Measurements from ENCODE around the gene KLHL7.
A peak's percentile ranks its signal among the peaks of the same experiment; 100 is the strongest.
"Not testable (repeated sequence)": the region's sequence is repeated elsewhere in the genome, so short reads cannot be mapped to it uniquely, and the experiment has no call there.

KLHL7 gene

DNA sequence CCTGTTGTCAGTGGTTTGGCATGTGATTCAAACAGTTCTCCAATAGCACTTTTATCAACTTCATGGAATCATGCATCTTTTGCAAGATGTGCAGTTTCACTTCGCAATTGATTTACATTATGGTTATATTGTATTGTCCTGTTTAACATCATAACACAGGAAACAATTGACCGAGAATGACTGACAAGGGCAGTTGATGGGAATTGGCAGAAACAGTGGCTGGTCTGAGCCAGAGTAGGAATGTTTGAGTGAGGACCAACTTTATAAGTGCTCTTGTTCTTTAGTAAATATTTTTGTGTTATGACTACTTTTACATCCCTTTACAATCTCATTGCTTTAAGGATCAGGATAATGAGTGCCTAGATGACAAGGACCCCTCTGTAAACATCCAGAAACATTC, 2.2 kb downstream of the KLHL7 start:
- DNase-seq: no peak

DNA sequence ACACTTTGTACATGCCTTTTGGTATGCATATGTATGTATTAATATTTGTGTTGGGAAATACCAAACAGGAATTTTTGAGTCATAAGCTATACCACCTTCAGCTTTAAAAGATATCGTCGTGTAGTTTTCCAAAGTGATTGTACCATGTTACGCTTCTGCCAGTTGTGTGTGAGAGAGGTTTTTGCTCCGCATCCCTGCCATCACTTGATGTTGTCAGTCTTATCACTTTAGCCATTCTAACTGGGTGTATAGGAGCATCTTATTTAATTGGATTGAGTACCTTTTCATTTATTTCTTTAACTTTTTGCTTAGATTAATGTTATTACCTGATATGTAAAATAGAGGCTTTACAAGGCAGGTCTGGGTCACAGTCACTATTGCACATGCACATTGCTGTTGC, 3.4 kb downstream of the KLHL7 start:
- no peak for DNase-seq

DNA sequence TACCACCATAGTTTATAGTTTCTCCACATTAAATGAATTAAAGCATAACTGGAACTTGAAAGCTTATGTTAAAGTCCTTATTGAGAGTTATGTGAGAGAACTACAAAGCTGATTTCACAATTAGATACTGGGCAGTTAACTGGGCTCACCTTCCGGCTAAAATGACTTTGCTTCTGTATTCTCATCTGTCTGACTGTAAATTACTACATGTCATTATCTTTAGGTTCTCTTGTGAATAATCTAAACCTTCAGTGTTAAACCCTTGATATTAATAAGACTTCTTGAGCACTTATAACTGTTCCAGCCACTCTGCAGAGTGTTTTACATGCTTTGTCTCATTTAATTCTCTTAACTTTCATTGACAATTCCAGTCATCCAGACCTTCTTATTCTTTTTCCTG, 3.9 kb downstream of the KLHL7 start:
- DNase-seq: no peak

DNA sequence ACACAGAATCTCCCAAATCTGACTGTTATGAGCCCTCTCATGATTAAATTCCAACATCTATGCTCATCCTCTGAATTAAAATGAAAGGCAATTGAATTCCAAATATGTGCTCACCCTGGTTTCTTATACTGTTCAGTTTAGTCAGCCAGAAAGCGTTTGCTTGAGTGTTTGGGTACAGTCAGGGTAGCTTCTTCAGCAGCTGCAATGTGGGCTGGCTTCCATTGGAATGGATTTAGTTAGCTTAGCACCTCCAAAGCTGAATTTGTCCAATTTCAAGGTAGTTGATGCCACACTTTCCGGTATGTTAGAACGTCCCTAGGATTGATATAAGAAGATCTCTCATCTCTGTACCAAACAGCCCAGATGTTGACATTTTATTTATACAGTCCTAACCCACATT, 9.3 kb downstream of the KLHL7 start:
- DNase-seq: no peak

DNA sequence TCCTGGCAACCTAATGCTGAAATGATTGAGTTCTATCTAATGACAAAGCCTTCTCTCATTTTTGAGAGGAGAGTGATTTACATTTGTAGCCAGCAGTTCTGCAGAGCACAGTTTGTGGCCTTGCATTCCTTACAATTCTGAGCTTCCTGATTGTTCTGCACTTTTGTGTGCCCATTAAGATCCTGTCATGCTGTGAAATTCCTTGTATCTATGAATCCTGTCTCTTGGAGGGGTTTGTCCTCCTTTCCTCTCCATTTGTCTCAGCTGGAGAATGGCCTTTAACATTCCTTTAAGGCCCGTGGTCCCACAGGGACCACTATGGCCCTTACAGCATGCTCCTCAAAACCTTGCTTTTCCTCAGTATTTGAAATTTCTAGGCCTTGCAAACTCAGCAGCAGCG, 10.4 kb downstream of the KLHL7 start:
- DNase-seq: no peak

DNA sequence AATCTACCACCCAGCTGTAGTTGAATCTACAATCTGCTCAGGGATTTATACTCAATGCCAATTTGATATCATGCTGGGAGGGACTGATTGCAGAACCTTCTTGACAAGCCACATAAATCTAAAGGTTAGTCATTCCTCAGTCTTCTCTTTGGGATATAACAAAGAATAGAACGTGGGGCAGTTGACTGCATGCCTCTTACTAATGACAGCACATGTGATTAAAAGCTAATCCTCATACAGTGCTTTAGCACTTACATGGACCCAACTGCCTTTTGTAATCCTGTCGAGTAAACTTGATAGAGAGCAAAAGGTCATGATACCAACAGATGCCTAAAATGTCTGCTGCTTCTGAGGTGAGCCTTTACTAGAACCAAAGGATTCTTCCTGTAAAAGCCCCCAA, 12.3 kb downstream of the KLHL7 start:
- DNase-seq: no peak

DNA sequence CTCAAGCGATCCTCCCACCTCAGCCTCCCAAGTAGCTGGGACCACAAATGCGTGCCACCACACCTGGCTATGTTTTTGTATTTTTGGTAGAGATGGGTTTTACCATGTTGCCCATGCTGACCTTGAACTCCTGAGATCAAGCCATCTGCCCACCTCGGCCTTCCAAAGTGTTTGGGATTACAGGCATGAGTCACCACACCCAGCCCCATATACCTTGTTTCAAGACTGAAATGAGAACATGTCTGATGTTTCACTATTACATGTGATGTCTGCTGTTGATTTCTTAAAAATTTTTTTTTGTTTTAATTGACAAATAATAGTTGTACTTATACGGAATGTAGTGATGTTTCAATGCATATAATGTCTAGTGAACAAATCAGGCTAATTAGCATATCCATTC, 14.5 kb downstream of the KLHL7 start:
- DNase-seq: no peak

DNA sequence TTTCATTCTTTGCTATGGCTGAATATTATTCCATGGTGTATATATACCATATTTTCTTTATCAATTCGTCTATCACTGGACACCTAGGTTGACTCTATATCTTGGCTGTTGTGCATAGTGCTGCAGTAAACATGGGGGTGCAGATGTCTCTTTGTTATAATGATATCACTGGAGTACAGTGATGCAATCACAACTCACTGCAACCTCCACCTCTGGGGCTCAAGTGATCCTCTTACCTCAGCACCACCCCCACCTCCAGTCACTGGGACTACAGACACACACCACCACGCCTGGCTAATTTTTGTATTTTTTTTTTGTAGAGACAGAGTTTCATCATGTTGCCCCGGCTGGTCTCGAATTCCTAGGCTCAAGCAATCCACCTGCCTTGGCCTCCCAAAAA, 15.6 kb downstream of the KLHL7 start:
- no peak for DNase-seq

DNA sequence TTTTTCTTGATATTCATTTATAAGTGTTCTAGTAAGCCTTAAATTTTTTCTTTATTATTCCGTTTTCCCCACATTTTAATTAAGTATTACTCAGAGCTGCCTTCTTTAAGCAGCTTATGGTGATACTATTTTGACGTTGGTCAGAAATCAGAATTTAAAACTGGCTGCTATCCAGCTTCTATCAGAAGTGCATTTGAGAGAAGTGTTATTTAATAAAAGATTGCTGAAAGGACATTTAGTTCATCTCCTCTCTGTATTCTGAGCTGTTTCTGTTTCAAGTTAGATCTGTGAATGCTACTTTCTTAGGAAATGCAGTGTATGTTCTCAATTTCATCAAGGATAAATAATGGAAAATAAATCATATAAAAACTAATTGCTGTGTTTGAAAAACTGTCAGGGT, 17.4 kb downstream of the KLHL7 start:
- no peak for DNase-seq

DNA sequence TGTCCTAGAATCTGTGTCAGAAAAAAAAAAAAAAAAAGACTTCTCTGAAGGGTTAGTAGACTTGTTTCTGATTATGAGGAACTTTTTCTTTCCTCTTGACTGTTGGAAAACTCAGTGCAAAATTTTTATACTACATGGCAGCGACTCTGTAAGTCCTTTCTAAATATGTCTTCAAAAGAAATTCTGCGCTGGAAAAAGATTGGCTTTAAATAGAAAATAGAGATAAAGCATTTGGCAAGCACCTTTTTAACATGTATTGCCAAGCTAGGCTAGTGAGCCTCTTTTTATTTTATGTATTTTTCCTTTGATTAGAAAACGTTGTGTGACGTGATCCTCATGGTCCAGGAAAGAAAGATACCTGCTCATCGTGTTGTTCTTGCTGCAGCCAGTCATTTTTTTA, 17.9 kb downstream of the KLHL7 start:
- DNase-seq: no peak

DNA sequence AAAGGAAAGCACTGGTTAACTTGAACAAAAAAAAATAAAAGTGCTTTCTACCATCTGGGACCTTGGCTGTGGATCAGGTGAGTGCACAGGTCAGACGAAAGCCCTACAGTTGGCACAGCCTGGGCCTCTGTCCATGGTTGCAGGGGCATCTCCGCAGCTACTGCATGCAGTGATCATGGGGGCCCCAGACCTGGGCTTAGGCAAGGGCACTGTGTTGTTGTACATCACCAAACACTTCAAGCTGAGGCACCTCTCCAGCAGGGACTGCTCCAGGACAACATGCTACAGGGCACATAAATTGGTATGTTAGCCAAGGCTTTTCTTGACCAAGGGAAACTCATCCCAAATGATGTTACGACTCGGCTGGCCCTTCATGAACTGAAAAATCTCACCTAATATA, 23.5 kb downstream of the KLHL7 start:
- no peak for DNase-seq

DNA sequence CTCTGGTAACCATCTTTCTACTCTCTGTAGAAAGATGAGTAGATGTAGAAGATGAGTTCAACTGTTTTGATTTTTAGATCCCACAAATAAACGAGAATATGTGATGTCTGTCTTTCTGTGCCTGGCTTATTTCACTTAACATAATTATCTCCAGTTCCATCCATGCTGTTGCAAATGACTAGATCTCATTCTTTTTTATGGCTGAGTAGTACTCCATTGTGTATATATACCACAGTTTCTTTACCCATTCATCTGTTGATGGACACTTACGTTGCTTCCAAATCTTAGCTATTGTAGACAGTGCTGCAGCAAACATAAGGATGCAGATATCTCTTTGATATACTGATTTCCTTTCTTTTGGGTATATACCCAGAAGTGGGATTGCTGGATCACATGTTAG, 26.2 kb downstream of the KLHL7 start:
- DNase-seq: not testable (repeated sequence)

DNA sequence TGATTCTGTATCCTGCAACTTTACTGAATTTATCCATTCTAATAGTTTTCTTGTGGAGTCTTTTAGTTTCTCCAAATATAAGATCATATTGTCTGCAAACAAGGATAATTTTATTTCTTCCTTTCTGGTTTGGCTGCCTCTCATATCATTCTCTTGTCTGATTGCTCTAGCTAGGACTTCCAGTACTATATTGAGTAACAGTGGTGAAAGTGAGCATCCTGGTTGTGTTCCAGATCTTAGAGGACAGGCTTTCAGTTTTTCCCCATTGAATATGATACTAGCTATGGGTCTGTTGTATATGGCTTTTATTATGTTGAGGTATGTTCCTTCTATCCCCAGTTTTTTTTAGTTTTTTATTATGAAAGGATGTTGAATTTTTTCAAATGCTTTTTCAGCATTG, 28.2 kb downstream of the KLHL7 start:
- DNase-seq: no peak

DNA sequence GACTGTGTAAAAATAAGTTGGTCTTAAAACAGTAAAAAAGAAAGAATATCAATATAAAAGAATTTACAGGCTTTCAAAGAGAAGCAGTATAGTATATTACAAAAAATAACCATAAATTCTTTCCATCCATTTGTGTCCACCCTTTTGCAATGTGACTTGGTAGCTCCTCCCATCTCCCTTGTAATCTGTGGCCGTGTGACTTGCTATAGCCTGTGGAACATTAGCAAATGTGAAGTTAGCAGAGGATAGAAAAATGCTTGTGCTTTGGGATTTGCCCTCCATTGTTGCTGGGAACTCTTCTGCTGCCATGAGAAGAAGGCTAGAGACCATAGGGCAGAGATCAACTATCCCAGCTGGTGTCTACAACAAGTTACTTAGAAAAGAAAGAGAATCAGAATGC, 30.2 kb downstream of the KLHL7 start:
- DNase-seq: no peak

DNA sequence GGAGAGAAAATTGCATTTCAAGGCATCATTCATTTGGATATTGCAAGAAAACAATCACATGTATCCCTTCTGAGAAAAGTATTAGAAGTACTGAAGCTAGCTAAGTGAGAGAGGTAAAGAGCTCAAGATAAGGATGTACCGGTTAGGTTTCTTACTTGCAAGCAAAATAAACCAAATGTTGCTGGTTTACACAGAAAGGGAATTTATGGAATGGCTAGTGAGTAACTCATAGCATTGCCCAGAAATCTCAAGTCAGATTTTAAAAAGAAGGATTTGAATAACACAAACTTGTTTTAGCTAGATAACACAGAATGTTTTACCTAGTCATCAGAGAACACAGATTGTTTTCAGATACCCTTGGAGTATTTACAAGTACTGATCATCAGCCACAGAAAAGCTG, 30.6 kb downstream of the KLHL7 start:
- no peak for DNase-seq

DNA sequence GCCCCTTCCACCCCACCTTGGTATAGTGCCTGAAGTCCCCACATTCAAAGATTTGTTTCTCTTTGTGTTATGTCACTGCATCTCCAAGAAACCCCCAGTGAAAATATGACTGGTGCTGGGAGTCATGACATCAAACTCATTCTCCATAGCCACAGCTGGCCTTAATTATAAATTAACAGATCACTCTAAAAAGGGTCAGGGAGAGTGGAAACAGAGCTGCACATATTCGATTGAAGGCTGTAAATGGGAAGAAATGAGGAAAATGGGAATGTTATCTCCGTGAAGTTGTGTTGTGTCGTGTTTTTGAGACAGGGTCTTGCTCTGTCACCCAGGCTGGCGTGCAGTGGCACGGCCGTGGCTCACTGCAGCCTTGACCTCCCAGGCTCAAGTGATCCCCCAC, 52.1 kb downstream of the KLHL7 start:
- no peak for DNase-seq

DNA sequence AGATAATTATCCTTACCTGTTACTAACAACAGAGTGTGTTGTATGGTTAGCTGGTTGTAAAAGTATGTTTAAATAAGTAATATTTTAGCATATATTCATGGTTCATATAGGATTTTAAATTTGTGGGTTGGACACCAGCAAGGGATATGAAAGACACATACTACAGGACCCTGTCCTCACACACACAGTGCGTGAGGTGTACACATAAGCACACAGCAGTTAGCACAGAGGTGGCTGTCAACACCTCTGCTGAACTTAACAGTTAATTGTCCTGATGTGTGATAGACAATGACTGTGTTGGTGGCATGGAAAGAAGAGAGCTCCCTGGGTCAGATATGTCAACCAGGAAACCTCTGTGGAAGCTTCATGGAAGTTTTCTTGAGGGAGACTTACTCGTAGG, 53.0 kb downstream of the KLHL7 start:
- no peak for DNase-seq

DNA sequence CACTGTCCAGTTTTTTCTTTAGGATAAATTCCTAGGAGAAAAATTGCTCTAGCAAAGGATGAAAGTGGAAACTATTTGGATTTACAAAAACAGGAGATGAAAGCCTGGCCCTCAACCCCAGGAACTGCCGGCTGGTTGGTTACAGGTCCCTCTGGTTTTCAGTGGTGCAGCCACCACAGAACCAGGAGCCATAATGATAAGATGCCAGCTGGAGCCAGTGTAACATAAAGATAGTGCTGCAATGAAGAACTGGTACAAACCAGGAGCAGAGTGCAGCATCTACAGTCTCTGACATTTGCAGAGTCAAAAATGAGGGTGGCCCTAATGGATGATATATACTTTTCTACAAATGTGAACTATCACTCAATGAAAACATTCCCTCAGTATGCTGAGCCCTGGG, 55.9 kb downstream of the KLHL7 start:
- DNase-seq: no peak

DNA sequence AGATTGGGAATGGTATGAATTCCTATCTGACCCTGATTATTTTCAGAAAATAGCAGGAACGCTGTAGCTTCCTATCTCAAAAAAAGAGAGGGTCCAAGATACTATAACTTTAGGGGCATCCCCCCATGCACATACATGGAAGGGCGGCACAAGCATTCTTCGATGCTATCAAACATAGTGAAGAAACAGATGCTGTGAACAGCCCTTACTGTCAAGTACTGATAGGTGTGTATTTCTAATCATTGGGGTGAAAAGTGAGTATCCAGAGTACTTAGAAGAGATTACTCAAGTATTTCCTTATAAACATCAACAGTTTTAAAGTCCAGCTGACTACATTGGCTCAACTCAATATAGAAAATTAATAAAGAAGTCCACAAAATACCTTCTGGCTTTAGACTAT, 59.3 kb downstream of the KLHL7 start:
- DNase-seq: no peak

DNA sequence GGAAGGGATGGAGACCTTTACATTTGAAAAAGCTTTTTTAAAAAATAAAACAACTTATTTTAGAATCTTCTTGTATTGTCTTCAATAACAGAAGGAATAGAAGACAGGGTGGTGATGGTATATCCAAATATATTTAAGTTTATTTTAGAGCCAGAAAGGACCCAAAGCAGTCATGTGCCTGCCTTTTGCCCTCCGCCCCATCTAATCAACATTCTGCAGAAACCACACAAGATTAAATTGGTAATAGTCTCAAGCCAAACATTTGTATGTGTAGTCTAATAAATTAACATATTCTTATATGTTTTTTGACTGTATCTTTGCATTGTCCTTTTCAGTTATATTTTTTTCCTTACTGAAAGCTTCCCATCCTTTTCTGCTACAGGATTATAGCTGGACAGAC, 59.7 kb downstream of the KLHL7 start:
- DNase-seq: no peak

DNA sequence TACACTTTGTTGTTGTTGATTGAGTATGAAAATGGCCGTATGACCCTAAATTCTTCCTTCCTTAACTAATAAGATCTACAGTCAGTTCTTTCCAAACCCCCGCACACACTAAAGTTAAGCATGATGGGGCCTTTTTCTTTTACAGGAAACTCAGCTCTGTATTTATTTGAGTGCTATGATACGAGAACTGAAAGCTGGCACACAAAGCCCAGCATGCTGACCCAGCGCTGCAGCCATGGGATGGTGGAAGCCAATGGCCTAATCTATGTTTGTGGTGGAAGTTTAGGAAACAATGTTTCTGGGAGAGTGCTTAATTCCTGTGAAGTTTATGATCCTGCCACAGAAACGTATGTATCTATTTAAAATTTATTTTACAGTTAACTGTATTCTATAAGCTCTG, 62.1 kb downstream of the KLHL7 start:
- DNase-seq: no peak

DNA sequence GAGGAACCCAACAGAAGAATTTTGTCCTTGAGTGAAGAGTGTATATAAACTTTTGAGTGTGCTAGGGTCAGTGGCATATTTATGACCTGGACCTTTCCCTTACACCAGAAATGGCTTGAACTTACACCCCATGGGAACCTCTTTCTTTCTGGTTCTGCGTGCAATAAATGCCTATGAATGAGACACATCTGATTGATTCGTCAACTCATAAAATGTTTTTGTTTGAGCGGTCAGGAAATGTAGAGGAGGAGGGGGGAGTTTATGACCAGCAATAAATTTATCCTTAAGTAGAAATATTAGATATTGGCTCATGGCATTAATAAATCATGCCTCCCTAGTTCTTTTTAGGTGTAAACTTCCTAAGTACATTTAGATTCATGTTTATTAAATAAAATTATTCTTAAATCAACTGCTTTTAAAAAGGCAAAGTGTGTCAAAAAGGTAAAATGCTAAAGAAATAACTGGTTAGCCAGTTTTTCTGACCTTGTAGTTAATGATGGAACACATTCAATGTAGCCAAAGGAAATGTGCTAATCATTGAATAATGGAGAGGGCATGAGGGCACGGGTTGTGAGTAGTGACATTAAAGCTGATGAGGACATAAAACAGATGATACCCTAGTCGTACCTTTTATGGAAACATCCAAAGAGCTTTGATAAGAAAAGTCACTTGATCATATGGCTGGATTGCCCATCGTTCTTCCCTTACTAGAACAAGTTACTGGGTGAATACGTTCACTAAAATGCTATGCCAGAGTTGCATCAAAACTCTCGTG, 62.7 kb downstream of the KLHL7 start:
- DNase-seq: no peak

DNA sequence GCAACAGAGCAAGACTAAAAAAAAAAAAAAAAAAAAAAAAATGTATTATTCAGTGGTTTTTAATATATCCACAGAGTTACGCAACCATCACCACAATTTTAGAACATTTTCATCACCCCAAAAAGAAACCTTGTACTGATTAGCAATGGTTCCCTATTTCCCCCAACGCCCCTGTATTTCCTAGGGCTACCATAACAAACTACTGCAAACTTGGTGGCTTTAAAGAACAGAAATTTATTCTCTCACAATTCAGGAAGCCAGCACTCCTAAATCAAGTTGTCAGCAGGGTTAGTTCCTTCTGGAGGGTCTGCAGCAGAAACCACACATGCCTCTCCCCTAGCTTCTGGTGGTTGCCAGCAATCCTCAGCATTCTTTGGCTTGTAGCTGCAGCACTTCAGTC, 70.4 kb downstream of the KLHL7 start:
- DNase-seq: no peak

DNA sequence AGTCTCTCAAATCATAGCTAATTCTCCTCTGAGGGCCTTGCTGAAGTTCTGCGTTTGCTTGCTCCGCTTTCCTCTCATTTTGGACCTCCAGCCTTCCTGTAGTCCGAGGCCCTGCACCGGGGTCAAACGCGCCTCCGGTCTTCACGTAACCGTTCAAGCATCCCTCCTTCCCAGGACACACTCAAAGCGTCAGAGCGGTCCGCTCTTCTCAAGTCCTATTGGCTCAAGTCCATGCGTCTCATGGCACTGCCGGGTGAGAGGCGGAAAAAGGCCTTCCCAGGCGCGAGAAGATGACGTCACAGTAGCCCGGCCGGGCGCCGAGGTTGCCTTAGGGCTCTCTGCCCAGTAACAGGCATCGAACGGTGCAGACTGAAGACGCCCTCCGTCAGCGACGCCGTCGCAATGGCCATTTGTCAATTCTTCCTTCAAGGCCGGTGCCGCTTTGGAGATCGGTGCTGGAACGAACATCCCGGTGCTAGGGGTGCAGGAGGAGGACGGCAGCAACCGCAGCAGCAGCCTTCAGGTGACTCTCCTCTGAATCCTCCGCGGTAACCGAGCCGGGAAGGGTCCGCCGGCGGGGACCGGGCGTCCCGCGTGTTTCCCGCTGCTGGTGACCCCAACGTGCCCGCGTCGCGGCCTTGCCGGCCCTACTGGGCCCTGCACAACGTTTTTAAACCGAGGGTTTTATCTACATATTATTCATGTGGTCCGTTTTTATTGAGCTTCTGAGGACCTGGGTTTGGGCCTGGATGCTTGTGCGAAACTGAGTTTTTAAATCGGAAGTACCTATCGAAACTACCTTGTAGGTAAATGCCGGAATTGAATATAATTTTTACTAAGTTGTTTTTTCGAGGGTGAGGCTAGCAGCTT, 76.3 kb downstream of the KLHL7 start, which contains the start of gene NUP42:
Gene NUP42 (plus strand): TSS at position 365 of the 870 bp plus-strand sequence. CDS start 38 bp downstream, at position 403.
- peak; percentile 100 for DNase-seq
